ENCODE results near the gene DDX1. TPM values are rescaled to one million over a fixed set of nuclear protein-coding genes. Genes with fewer than 3 reads are reported as not detected.
"Not testable (repeated sequence)": the region's sequence is repeated elsewhere in the genome, so short reads cannot be mapped to it uniquely, and the experiment has no call there.

DDX1 gene
- total and polyA plus RNA-seq, 9 of the 15 experiments (the other 6 are each of a cell fraction or from before 2014, with no cell fraction given) = 116 to 277 (median 232) TPM

DNA sequence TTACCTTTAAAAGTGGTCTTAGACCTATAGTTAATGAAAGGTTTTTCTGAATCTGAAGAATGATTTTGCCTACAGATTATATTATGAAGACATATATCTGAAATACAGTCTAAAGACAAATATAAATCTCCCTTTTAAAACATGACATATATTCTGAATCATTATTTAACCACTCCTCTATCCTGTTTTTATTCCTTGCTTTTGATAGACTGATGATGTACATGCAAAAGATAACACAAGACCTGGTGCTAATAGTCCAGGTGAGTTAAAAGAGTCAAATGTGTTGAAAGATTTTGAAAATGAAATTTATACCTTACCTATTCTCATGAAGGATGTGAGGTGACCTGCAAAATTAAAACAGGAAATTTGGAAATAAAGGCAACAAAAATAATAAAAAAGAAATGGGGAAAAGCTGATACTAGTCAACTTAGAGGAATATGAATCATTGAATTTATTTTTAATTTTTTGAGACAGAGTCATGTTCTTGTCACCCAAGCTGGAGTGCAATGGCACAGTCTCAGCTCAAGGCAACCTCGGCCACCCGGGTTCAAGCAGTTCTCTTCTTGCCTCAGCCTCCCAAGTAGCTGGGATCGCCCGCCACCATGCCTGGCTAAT is 29.3 kb downstream of the DDX1 start:
- 95% methylated on average over 4 of the region's 4 CpGs for WGBS (ENCODE audit: insufficient coverage, low coverage, missing lambda C conversion rate)
- no peak for DNase-seq (ENCODE audit: extremely low read depth in 1 of 4, low spot score in 3 of 4)
- H2AFZ ChIP-seq (ENCODE audit: low read depth, low read length) = no peak overlapping the region
- peaks cover 0 to 6% of the 10 kb centered on the region in 2 experiments; a peak in 1 of 5 replicates for H3K4me1 ChIP-seq (replicated peaks in 1 of 2; ENCODE audit: control insufficient read depth in 2 of 2, insufficient read depth in 2 of 2, low read length in 2 of 2)
- H3K4me3 ChIP-seq = no peak overlapping the region
- FAIRE-seq = no peak
- H3K27ac ChIP-seq (ENCODE audit: extremely low read depth, low read depth, low read length) = no peak overlapping the region
- no peaks in the 10 kb centered on the region for H3K27me3 ChIP-seq (ENCODE audit: control insufficient read depth in 2 of 2, insufficient read depth in 2 of 2, low read length in 2 of 2)
- in situ Hi-C loops (cut with MboI) (no loop called here), intact Hi-C loops (cut with micrococcal nuclease) (no loop called here)
- no peak overlapping the region for H3K4me2 ChIP-seq (ENCODE audit: insufficient read depth, low read length)
- no peaks in the 10 kb centered on the region for H3K9me3 ChIP-seq (replicated peaks; ENCODE audit: control insufficient read depth, insufficient read depth, low read depth, low read length)
- H3K36me3 ChIP-seq (ENCODE audit: control insufficient read depth, insufficient read depth, low read length) = peaks cover 98% of the 10 kb centered on the region
- H3K79me2 ChIP-seq (ENCODE audit: control insufficient read depth, insufficient read depth, low read length) = no peaks in the 10 kb centered on the region
- no peak for ATAC-seq
- no TSS peak for BruUV-seq (replicated peaks)
- H3K9me1 ChIP-seq (ENCODE audit: control insufficient read depth, insufficient read depth, low read length) = no peaks in the 10 kb centered on the region
- H4K20me1 ChIP-seq (replicated peaks; ENCODE audit: control insufficient read depth, insufficient read depth, low read length) = no peaks in the 10 kb centered on the region
- ChIA-PET POLR2A (interaction anchor here (0.7 kb wide), 1 partner anchor 580 kb away, joined by 4 read pairs; no protein-coding TSS in a partner anchor), CTCF (ENCODE audit: low intra/inter-chr PET ratio) (no interaction called here)
- no peak for TF ChIP-seq ZNF584 (CRISPR knock-in tag; IDR thresholded peaks at IDR 0.05; ENCODE audit: low read depth)
- TF ChIP-seq, protein P1, sequence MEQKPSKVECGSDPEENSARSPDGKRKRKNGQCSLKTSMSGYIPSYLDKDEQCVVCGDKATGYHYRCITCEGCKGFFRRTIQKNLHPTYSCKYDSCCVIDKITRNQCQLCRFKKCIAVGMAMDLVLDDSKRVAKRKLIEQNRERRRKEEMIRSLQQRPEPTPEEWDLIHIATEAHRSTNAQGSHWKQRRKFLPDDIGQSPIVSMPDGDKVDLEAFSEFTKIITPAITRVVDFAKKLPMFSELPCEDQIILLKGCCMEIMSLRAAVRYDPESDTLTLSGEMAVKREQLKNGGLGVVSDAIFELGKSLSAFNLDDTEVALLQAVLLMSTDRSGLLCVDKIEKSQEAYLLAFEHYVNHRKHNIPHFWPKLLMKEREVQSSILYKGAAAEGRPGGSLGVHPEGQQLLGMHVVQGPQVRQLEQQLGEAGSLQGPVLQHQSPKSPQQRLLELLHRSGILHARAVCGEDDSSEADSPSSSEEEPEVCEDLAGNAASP (IDR thresholded peaks at IDR 0.05) = no peak
- no peak for TF ChIP-seq GTF2B (IDR thresholded peaks at IDR 0.05; ENCODE audit: extremely low read depth, insufficient read length)
- no peak for TF ChIP-seq NCOA2 (IDR thresholded peaks at IDR 0.05; ENCODE audit: partially characterized antibody in 2 of 2)
- no peak for TF ChIP-seq ZNF57 (CRISPR knock-in tag; IDR thresholded peaks at IDR 0.05)
- TF ChIP-seq, protein P2, sequence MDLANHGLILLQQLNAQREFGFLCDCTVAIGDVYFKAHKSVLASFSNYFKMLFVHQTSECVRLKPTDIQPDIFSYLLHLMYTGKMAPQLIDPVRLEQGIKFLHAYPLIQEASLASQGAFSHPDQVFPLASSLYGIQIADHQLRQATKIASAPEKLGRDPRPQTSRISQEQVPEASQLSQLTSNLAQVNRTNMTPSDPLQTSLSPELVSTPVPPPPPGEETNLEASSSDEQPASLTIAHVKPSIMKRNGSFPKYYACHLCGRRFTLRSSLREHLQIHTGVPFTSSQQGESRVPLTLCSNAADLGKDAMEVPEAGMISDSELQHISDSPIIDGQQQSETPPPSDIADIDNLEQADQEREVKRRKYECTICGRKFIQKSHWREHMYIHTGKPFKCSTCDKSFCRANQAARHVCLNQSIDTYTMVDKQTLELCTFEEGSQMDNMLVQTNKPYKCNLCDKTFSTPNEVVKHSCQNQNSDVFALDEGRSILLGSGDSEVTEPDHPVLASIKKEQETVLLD (IDR thresholded peaks at IDR 0.05) = no peak
- TF ChIP-seq LARP7 (IDR thresholded peaks at IDR 0.05) = no peak
- H3K9ac ChIP-seq (ENCODE audit: insufficient read depth in 1 of 2, low read depth in 2 of 2, low read length in 2 of 2) = no peak overlapping the region

GRCh38 chr2:15621472-15621870 is 29.8 kb downstream of the DDX1 start:
- H3K9me3 ChIP-seq (replicated peaks; ENCODE audit: control insufficient read depth, insufficient read depth, low read depth, low read length); H3K27ac ChIP-seq (ENCODE audit: extremely low read depth, low read depth, low read length); H3K4me1 ChIP-seq (replicated peaks in 1 of 2; ENCODE audit: control insufficient read depth in 2 of 2, insufficient read depth in 2 of 2, low read length in 2 of 2); CTCF ChIA-PET (ENCODE audit: low intra/inter-chr PET ratio); H3K4me3 ChIP-seq; in situ Hi-C loops (cut with MboI); H2AFZ ChIP-seq (ENCODE audit: low read depth, low read length); H3K27me3 ChIP-seq (ENCODE audit: control insufficient read depth in 2 of 2, insufficient read depth in 2 of 2, low read length in 2 of 2); intact Hi-C loops (cut with micrococcal nuclease); ATAC-seq; H3K9me1 ChIP-seq (ENCODE audit: control insufficient read depth, insufficient read depth, low read length); H3K4me2 ChIP-seq (ENCODE audit: insufficient read depth, low read length); BruUV-seq (replicated peaks); FAIRE-seq; H3K9ac ChIP-seq (ENCODE audit: insufficient read depth in 1 of 2, low read depth in 2 of 2, low read length in 2 of 2); H4K20me1 ChIP-seq (replicated peaks; ENCODE audit: control insufficient read depth, insufficient read depth, low read length); DNase-seq (ENCODE audit: extremely low read depth in 1 of 4, low spot score in 3 of 4); H3K79me2 ChIP-seq (ENCODE audit: control insufficient read depth, insufficient read depth, low read length): not testable (repeated sequence)
- POLR2A ChIA-PET = interaction anchor here (0.7 kb wide), 1 partner anchor 580 kb away, joined by 4 read pairs; no protein-coding TSS in a partner anchor
- H3K36me3 ChIP-seq (ENCODE audit: control insufficient read depth, insufficient read depth, low read length) = peaks cover 98% of the 10 kb centered on the region
- WGBS (ENCODE audit: insufficient coverage, low coverage, missing lambda C conversion rate) = 100% methylated on average over 5 of the region's 5 CpGs

Data from K562 (cell line).